PC-9 (cell line): ENCODE measurements around the gene PYGB.

ENCODE experiments used
- EZH2 ChIP-seq: fragments of 200-600 bp; sonication (generic); IDR thresholded peaks from 2 replicates; pipeline ENCODE4 v1.8.0; 2017; ENCODE audit warnings: antibody characterized with exemption, low read depth
- TF ChIP-seq, protein P1 (sequence below): fragments of 200-600 bp; sonication (generic); conservative IDR thresholded peaks from 2 replicates; pipeline ENCODE4 v1.6.1; 2017; ENCODE audit warnings: mixed run types, antibody characterized with exemption, mild to moderate bottlenecking, moderate library complexity

DNA sequence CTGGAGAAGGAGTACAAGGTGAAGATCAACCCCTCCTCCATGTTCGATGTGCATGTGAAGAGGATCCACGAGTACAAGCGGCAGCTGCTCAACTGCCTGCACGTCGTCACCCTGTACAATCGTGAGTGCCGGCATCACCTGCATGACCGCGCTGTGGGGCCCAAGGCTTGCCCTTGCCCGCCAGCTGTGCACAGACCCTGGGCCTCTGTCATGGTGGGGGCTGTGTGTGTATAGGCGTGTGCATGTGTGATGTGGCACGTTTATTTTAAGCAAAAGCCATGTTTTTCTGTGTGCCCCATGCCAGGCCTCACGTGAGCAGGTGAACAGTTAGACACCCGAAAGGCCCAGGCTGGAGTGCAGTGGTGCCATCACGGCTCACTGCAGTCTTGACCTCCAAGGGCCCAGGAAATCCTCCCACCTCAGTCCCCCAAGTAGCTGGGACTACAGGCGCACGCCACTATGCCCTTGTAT lies 36.3 kb downstream of the PYGB start:
- TF ChIP-seq, protein P1, sequence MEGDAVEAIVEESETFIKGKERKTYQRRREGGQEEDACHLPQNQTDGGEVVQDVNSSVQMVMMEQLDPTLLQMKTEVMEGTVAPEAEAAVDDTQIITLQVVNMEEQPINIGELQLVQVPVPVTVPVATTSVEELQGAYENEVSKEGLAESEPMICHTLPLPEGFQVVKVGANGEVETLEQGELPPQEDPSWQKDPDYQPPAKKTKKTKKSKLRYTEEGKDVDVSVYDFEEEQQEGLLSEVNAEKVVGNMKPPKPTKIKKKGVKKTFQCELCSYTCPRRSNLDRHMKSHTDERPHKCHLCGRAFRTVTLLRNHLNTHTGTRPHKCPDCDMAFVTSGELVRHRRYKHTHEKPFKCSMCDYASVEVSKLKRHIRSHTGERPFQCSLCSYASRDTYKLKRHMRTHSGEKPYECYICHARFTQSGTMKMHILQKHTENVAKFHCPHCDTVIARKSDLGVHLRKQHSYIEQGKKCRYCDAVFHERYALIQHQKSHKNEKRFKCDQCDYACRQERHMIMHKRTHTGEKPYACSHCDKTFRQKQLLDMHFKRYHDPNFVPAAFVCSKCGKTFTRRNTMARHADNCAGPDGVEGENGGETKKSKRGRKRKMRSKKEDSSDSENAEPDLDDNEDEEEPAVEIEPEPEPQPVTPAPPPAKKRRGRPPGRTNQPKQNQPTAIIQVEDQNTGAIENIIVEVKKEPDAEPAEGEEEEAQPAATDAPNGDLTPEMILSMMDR, result no peak
- TF ChIP-seq EZH2, result no peak
